Peyer's patch (tissue), 4 donors: ENCODE measurements around the gene LILRA5.

Experiments used
- POLR2A ChIP-seq, 2 donors: fragments of 450-650 bp; IDR thresholded peaks; one replicate each; pipeline ENCODE4 v1.5.1; 2017; ENCODE audit warnings: antibody characterized with exemption in 2 of 2, mild to moderate bottlenecking in 2 of 2, moderate library complexity in 2 of 2
- TF ChIP-seq, protein P1 (sequence below), 6 experiments: fragments of 450-650 bp in 4 of 6; fragments of 200-600 bp in 2 of 6; sonication (generic) in 1 of 6; IDR thresholded peaks; one replicate each; pipeline ENCODE4 v1.5.1; 2017 to 2019; ENCODE audit warnings: antibody characterized with exemption in 6 of 6, mild to moderate bottlenecking in 3 of 6, moderate library complexity in 1 of 6

DNA sequence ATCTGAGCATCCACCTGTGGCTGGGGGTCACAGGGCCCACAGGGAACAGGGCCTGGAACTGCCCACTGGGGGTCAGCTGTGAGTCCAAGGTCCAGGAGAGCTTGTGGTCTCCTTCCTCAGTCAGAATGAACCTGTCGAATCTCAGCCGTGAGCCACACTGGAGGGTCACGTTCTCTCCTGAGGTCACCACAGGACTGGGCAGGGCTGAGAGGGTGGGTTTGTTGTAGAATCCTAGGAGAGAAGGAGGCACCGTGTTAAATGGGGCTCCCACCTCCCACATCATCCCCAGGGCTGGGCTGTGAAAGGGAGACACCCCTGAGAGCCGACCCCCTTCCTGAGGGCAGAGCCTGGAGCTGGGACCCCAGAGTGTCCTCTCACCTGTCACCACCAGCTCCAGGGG lies 1.5 kb downstream of the LILRA5 start:
- TF ChIP-seq, protein P1, sequence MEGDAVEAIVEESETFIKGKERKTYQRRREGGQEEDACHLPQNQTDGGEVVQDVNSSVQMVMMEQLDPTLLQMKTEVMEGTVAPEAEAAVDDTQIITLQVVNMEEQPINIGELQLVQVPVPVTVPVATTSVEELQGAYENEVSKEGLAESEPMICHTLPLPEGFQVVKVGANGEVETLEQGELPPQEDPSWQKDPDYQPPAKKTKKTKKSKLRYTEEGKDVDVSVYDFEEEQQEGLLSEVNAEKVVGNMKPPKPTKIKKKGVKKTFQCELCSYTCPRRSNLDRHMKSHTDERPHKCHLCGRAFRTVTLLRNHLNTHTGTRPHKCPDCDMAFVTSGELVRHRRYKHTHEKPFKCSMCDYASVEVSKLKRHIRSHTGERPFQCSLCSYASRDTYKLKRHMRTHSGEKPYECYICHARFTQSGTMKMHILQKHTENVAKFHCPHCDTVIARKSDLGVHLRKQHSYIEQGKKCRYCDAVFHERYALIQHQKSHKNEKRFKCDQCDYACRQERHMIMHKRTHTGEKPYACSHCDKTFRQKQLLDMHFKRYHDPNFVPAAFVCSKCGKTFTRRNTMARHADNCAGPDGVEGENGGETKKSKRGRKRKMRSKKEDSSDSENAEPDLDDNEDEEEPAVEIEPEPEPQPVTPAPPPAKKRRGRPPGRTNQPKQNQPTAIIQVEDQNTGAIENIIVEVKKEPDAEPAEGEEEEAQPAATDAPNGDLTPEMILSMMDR (IDR thresholded peaks at IDR 0.05), result no peak
- no peak for TF ChIP-seq POLR2A (IDR thresholded peaks at IDR 0.05)
